ENCODE results near the gene MRPL49. TPM values are rescaled to one million over a fixed set of nuclear protein-coding genes. Genes with fewer than 3 reads are reported as not detected.

Gene MRPL49
- total RNA-seq, 2 donors from 2014 or later, result 60.7 to 72.3 TPM

- H3K27ac ChIP-seq, result no peak overlapping the region
- H3K4me3 ChIP-seq, result no peak overlapping the region
- TF ChIP-seq, protein P1, sequence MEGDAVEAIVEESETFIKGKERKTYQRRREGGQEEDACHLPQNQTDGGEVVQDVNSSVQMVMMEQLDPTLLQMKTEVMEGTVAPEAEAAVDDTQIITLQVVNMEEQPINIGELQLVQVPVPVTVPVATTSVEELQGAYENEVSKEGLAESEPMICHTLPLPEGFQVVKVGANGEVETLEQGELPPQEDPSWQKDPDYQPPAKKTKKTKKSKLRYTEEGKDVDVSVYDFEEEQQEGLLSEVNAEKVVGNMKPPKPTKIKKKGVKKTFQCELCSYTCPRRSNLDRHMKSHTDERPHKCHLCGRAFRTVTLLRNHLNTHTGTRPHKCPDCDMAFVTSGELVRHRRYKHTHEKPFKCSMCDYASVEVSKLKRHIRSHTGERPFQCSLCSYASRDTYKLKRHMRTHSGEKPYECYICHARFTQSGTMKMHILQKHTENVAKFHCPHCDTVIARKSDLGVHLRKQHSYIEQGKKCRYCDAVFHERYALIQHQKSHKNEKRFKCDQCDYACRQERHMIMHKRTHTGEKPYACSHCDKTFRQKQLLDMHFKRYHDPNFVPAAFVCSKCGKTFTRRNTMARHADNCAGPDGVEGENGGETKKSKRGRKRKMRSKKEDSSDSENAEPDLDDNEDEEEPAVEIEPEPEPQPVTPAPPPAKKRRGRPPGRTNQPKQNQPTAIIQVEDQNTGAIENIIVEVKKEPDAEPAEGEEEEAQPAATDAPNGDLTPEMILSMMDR (IDR thresholded peaks at IDR 0.05), result no peak
- H3K9me3 ChIP-seq, result no peaks in the 10 kb centered on the region
- H3K9ac ChIP-seq (ENCODE audit: low read depth in 2 of 2, low read length in 2 of 2), result no peak overlapping the region
- DNase-seq, result no peak
- peaks cover 15% of the 10 kb centered on the region for H3K4me1 ChIP-seq
- no peaks in the 10 kb centered on the region for H3K27me3 ChIP-seq
- intact Hi-C loops (cut with DNase I), result no loop called here
- peaks cover 42% of the 10 kb centered on the region for H3K36me3 ChIP-seq
These were observed 9.3 kb downstream of the MRPL49 start for GRCh38 chr11:65131417-65131776.

GRCh38 chr11:65131895-65132237 is 9.7 kb downstream of the MRPL49 start:
- H3K36me3 ChIP-seq, result peaks cover 42% of the 10 kb centered on the region
- TF ChIP-seq, protein P1 (IDR thresholded peaks at IDR 0.05), result no peak
- no peak for DNase-seq
- H3K9ac ChIP-seq (ENCODE audit: low read depth in 2 of 2, low read length in 2 of 2), result peak overlapping the region in 1 of 2 donors; percentile 44
- intact Hi-C loops (cut with DNase I), result no loop called here
- H3K27ac ChIP-seq, result no peak overlapping the region
- H3K4me1 ChIP-seq, result peaks cover 15% of the 10 kb centered on the region
- H3K27me3 ChIP-seq, result no peaks in the 10 kb centered on the region
- H3K9me3 ChIP-seq, result no peaks in the 10 kb centered on the region
- no peak overlapping the region for H3K4me3 ChIP-seq

DNA sequence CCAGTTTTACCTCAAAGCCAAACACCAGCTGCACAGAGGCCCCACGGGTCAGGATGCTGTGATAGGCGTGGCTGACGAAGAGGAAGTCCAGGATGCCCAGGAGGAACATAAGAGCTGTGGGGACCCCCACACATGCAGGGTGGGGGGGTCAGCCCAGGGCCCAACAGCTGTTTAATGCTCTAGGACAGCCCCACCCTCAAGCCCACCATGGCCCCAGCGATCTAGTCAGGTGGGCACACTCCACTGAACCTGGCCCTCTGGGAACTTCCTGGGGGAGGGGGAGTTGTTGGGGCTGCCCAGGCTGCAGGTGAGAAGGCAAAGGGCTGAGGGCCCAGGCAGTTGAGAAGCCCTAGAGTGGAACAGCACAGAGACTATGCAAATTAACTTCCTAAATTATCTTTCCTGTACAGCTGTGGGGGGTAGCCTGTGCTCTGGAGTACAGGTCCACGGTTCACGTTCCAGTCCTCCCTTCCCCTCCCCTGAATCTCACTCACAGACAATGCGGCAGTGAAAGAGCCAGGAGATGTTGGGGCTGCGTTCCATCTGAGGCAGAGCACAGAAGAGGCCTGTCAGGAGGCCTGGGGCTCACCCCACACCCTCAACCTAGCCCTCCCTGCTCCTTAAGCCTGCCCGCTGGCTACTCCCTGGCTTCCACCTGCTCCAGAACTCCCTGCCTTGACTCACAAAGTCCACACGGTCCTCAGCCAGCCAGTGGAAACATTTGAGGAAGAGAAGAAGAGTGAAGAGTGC is 10.3 kb downstream of the MRPL49 start:
- Histone ChIP-seq H3K4me3 (peak overlapping the region; percentile 86), H3K9ac (ENCODE audit: low read depth in 2 of 2, low read length in 2 of 2) (peak overlapping the region in 1 of 2 donors; percentile 98), H3K4me1 (peaks cover 15% of the 10 kb centered on the region), H3K27ac (peak overlapping the region; percentile 94), H3K9me3 (no peaks in the 10 kb centered on the region), H3K36me3 (peaks cover 40% of the 10 kb centered on the region), H3K27me3 (no peaks in the 10 kb centered on the region)
- TF ChIP-seq, protein P1 (IDR thresholded peaks at IDR 0.05), result no peak
- peak; percentile 22 for DNase-seq
- intact Hi-C loops (cut with DNase I), result no loop called here

DNA sequence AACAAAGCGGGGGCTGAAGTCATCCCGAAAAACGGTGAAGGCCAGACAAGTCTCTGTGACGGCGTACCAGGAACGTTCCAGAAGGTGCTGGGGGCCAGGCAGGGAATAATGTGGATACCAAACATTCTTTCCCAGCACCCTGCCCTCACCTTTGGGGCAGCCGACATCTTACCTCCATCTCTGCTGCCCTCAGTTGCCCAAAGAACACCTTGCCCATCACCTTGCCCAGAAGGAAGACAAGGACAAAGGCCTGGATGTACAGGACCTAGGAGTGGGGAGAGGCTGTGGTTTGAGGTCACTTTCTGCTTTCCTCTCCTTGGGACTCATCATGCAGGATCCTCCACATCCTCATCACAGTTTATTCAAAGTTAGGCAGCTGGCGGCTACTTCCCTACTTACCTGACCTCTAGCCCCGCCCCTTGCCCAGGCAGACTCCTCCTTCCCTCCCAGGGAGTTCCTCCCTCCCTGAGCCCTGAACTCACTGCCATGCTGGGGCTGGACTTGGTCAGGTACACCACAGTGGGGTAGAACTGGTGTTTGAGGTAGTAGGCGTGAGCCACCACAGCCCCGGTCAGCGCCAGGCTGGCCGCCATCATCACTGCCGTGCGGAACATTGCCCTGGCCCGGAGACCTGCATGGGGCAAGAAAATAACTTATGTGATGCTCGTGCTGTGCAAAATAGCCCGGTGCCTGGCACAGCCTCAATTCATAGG is 11.0 kb downstream of the MRPL49 start:
- Histone ChIP-seq H3K27ac (peak overlapping the region; percentile 94), H3K36me3 (peaks cover 33% of the 10 kb centered on the region), H3K9me3 (no peaks in the 10 kb centered on the region), H3K9ac (ENCODE audit: low read depth in 2 of 2, low read length in 2 of 2) (peak overlapping the region; percentile 96 to 98), H3K4me3 (peak overlapping the region; percentile 86), H3K27me3 (no peaks in the 10 kb centered on the region), H3K4me1 (peaks cover 15% of the 10 kb centered on the region)
- intact Hi-C loops (cut with DNase I), result no loop called here
- DNase-seq, result peak; percentile 94
- TF ChIP-seq, protein P1 (IDR thresholded peaks at IDR 0.05), result no peak

GRCh38 chr11:65133724-65134123 is 11.6 kb downstream of the MRPL49 start:
- no peak for DNase-seq

More at GRCh38 chr11:65133724-65134123, 11.6 kb downstream of the MRPL49 start:
- Histone ChIP-seq H3K36me3 (peaks cover 27% of the 10 kb centered on the region), H3K9ac (ENCODE audit: low read depth in 2 of 2, low read length in 2 of 2) (peak overlapping the region; percentile 96 to 98), H3K4me1 (peaks cover 15% of the 10 kb centered on the region), H3K9me3 (no peaks in the 10 kb centered on the region), H3K4me3 (peak overlapping the region; percentile 86), H3K27me3 (no peaks in the 10 kb centered on the region), H3K27ac (peak overlapping the region; percentile 94)
- intact Hi-C loops (cut with DNase I), result no loop called here
- TF ChIP-seq, protein P1 (IDR thresholded peaks at IDR 0.05), result no peak
